Activated CD8-positive, alpha-beta T cell treated with anti-CD3 and anti-CD28 coated beads for 36 hours (primary cell): ENCODE data around the gene APOC3. TPM values are rescaled to one million over a fixed set of nuclear protein-coding genes. Genes with fewer than 3 reads are reported as not detected.
"Not testable (repeated sequence)": the region's sequence is repeated elsewhere in the genome, so short reads cannot be mapped to it uniquely, and the experiment has no call there.

ENCODE experiments used
- ATAC-seq: fragments of 200-7000 bp; cut with Tn5 transposase; one replicate; pipeline ENCODE4 v1.10.0; 2021; ENCODE audit warnings: mild to moderate bottlenecking, moderate library complexity
- CTCF ChIA-PET: fragments of 350-600 bp; sonication (Branson Sonifier 250); formaldehyde crosslinking; loops from one replicate; lab custom pipeline; 2021; ENCODE audit warnings: antibody characterized with exemption; lab: Charles Lee
- POLR2A ChIA-PET: fragments of 350-600 bp; sonication (Branson Sonifier 250); formaldehyde crosslinking; loops from one replicate; lab custom pipeline; 2021; ENCODE audit warnings: antibody characterized with exemption; lab: Charles Lee
- DNase-seq: peaks from one replicate; pipeline ENCODE4 v3.0.0-alpha.2; 2020
- H3K27ac Mint-ChIP-seq: one replicate; pipeline ENCODE4 v1.8.0; 2021; ENCODE audit warnings: mild to moderate bottlenecking, mixed read lengths
- H3K27me3 Mint-ChIP-seq: one replicate; pipeline ENCODE4 v1.8.0; 2021; ENCODE audit warnings: mixed read lengths
- H3K36me3 Mint-ChIP-seq: one replicate; pipeline ENCODE4 v1.8.0; 2021; ENCODE audit warnings: low read depth, mixed read lengths
- H3K4me1 Mint-ChIP-seq: one replicate; pipeline ENCODE4 v1.8.0; 2021; ENCODE audit warnings: low read depth, mixed read lengths
- H3K4me3 Mint-ChIP-seq: one replicate; pipeline ENCODE4 v1.8.0; 2021; ENCODE audit warnings: mild to moderate bottlenecking, moderate library complexity, mixed read lengths
- H3K9me3 Mint-ChIP-seq: one replicate; pipeline ENCODE4 v1.8.0; 2021; ENCODE audit warnings: mixed read lengths
- CTCF ChIP-seq: fragments of 200-600 bp; IDR thresholded peaks from one replicate; pipeline ENCODE4 v1.8.0; 2022; ENCODE audit warnings: antibody characterized with exemption, mild to moderate bottlenecking
- intact Hi-C: fragments of 100-400 bp; cut with micrococcal nuclease; formaldehyde crosslinking; loops from one replicate; pipeline ENCODE4 v1.10.0; 2022
- total RNA-seq, 2 experiments: library from RNA; stranded (reverse); gene quantifications; one replicate each; pipeline ENCODE4 v1.2.3, GENCODE V29; 2021

The APOC3 gene
- total RNA-seq, 2 experiments from 2014 or later = not detected

- Mint-ChIP-seq H3K4me3 (no peak overlapping the region), H3K27ac (no peak overlapping the region), H3K36me3 (no peaks in the 10 kb centered on the region), H3K4me1 (peaks cover 4% of the 10 kb centered on the region), H3K9me3 (no peaks in the 10 kb centered on the region), H3K27me3 (no peaks in the 10 kb centered on the region)
- ChIA-PET POLR2A (no interaction called here), CTCF (interaction anchor here (1.4 to 4.0 kb wide), 3 partner anchors 20 to 393 kb away, joined by 5 to 14 read pairs (median 7); partner anchors contain the start of gene APOA5)
- DNase-seq = no peak
- intact Hi-C loops = no loop called here
- TF ChIP-seq CTCF = no peak
- no peak for ATAC-seq
Measured at GRCh38 chr11:116833491-116833815, 3.7 kb downstream of the APOC3 start.

- no peaks in the 10 kb centered on the region for H3K27me3 Mint-ChIP-seq
- intact Hi-C loops = no loop called here
- ATAC-seq (no peak), DNase-seq (no peak)
- CTCF ChIA-PET = interaction anchor here (1.4 to 4.3 kb wide), 4 partner anchors 21 to 393 kb away, joined by 5 to 167 read pairs (median 10); partner anchors contain the start of genes APOA5 and ZPR1
- H3K27ac Mint-ChIP-seq = no peak overlapping the region
- POLR2A ChIA-PET = no interaction called here
- peaks cover 4% of the 10 kb centered on the region for H3K4me1 Mint-ChIP-seq
- no peak overlapping the region for H3K4me3 Mint-ChIP-seq
- H3K36me3 Mint-ChIP-seq = no peaks in the 10 kb centered on the region
- no peaks in the 10 kb centered on the region for H3K9me3 Mint-ChIP-seq
- TF ChIP-seq CTCF = no peak
Measured at GRCh38 chr11:116833816-116834534, 4.3 kb downstream of the APOC3 start.

- not testable (repeated sequence) for H3K36me3 Mint-ChIP-seq, H3K27ac Mint-ChIP-seq, ATAC-seq, H3K4me1 Mint-ChIP-seq, H3K9me3 Mint-ChIP-seq, DNase-seq, H3K27me3 Mint-ChIP-seq
- peak overlapping the region; percentile 72 for H3K4me3 Mint-ChIP-seq
- intact Hi-C loops = loop anchor here (5.0 kb wide), 1 partner anchor 42 kb away; the partner anchor contains the start of gene APOA5
- ChIA-PET POLR2A (interaction anchor here (1.8 kb wide), 1 partner anchor 63 kb away, joined by 7 read pairs; no protein-coding TSS in a partner anchor), CTCF (interaction anchor here (1.8 to 4.3 kb wide), 5 partner anchors 18 to 392 kb away, joined by 5 to 167 read pairs (median 14); partner anchors contain the start of genes APOA5 and ZPR1)
Measured at GRCh38 chr11:116834535-116835041, 4.9 kb downstream of the APOC3 start.

GRCh38 chr11:116835042-116835772 is 5.5 kb downstream of the APOC3 start:
- no peaks in the 10 kb centered on the region for H3K27me3 Mint-ChIP-seq
- ChIA-PET POLR2A (interaction anchor here (0.7 to 2.1 kb wide), 12 partner anchors 10 to 338 kb away, joined by 3 to 17 read pairs (median 3); partner anchors contain the start of genes BUD13 and ZPR1), CTCF (interaction anchor here (0.6 to 4.3 kb wide), 54 partner anchors 8 to 1724 kb away, joined by 3 to 167 read pairs (median 5); partner anchors contain the start of genes APOA4, APOA5, BUD13 and ZPR1)
- intact Hi-C loops = loop anchor here (5.0 kb wide), 1 partner anchor 43 kb away; the partner anchor contains the start of gene APOA5
- no peak overlapping the region for H3K27ac Mint-ChIP-seq
- peak; percentile 7 for DNase-seq
- H3K4me1 Mint-ChIP-seq = peaks cover 4% of the 10 kb centered on the region
- TF ChIP-seq CTCF = no peak
- H3K4me3 Mint-ChIP-seq = peak overlapping the region; percentile 72
- ATAC-seq = no peak
- no peaks in the 10 kb centered on the region for H3K9me3 Mint-ChIP-seq
- H3K36me3 Mint-ChIP-seq = no peaks in the 10 kb centered on the region
